Common myeloid progenitor, CD34-positive (primary cell): ENCODE data around the gene INPP5D.

Source experiments
- CTCF ChIA-PET: fragments of 350-600 bp; sonication (Branson Sonifier 250); formaldehyde crosslinking; loops from one replicate; lab custom pipeline; 2021; ENCODE audit warnings: antibody characterized with exemption; lab: Charles Lee
- POLR2A ChIA-PET: fragments of 350-600 bp; sonication (Branson Sonifier 250); formaldehyde crosslinking; loops from one replicate; lab custom pipeline; 2021; ENCODE audit warnings: antibody characterized with exemption; lab: Charles Lee
- DNase-seq, 3 donors: peaks; one replicate each; pipeline versions ENCODE4 v3.0.0 to v3.0.0-alpha.2; 2013
- H3K27ac ChIP-seq, 2 experiments: 1 replicate in 1 of 2; 2 replicates in 1 of 2; pipeline ENCODE4 v1.7.0; 2013; ENCODE audit warnings: inconsistent platforms in 2 of 2, low read length in 2 of 2, mild to moderate bottlenecking in 2 of 2, low read depth in 1 of 2, moderate library complexity in 1 of 2; ENCODE audit not compliant: severe bottlenecking in 2 of 2, insufficient read depth in 1 of 2, poor library complexity in 1 of 2
- H3K27me3 ChIP-seq, 5 experiments: replicated peaks in 2 of 5; 1 replicate in 3 of 5; 2 replicates in 2 of 5; pipeline versions ENCODE4 v1.6.1 to v1.7.0; 2013; ENCODE audit warnings: low read length in 4 of 5, mild to moderate bottlenecking in 2 of 5, moderate library complexity in 2 of 5, inconsistent platforms in 1 of 5; ENCODE audit not compliant: insufficient read depth in 5 of 5, control insufficient read depth in 4 of 5
- H3K36me3 ChIP-seq, 4 experiments: 1 replicate in 2 of 4; 2 replicates in 2 of 4; pipeline versions ENCODE4 v1.6.1 to v1.7.0; 2013; ENCODE audit warnings: low read length in 3 of 4, control low read depth in 1 of 4, mild to moderate bottlenecking in 1 of 4; ENCODE audit not compliant: control insufficient read depth in 4 of 4, insufficient read depth in 4 of 4
- H3K4me1 ChIP-seq, 4 experiments: 1 replicate in 3 of 4; 2 replicates in 1 of 4; pipeline versions ENCODE4 v1.6.1 to v1.7.1; 2013; ENCODE audit warnings: low read length in 3 of 4, mild to moderate bottlenecking in 3 of 4, control low read depth in 1 of 4, inconsistent platforms in 1 of 4, moderate library complexity in 1 of 4; ENCODE audit not compliant: control insufficient read depth in 4 of 4, insufficient read depth in 4 of 4; ENCODE audit errors: control extremely low read depth in 1 of 4
- H3K4me3 ChIP-seq, 7 experiments: 1 replicate in 4 of 7; 2 replicates in 3 of 7; pipeline versions ENCODE4 v1.5.1 to v1.7.0; 2013; ENCODE audit warnings: mild to moderate bottlenecking in 7 of 7, low read length in 6 of 7, moderate library complexity in 6 of 7, inconsistent platforms in 2 of 7, low read depth in 2 of 7, control low read depth in 1 of 7; ENCODE audit not compliant: insufficient read depth in 4 of 7, control insufficient read depth in 1 of 7; ENCODE audit errors: extremely low read depth in 1 of 7
- H3K9me3 ChIP-seq, 5 experiments: 1 replicate in 4 of 5; 2 replicates in 1 of 5; pipeline versions ENCODE4 v1.6.1 to v1.7.1; 2013; ENCODE audit warnings: low read length in 4 of 5, mild to moderate bottlenecking in 2 of 5, inconsistent platforms in 1 of 5, low read depth in 1 of 5, moderate library complexity in 1 of 5; ENCODE audit not compliant: control insufficient read depth in 4 of 5, insufficient read depth in 2 of 5; ENCODE audit errors: control extremely low read depth in 1 of 5
- WGBS: methylation state at CpG from one replicate; pipeline ENCODE4 v1.1.5; 2013; ENCODE audit not compliant: insufficient coverage; 5-methylcytosine and 5-hydroxymethylcytosine counted together

Gene INPP5D

GRCh38 chr2:233032551-233033320 lies 27.4 kb upstream of the INPP5D start, which contains the start of gene NEU2:
TSS of gene NEU2 (plus strand) at chr2:233032672. CDS start at chr2:233032672, 0 bp downstream.
- no peak for DNase-seq
- no peak within 1 kb of the TSS for H3K4me3 ChIP-seq
- no peaks in the 10 kb centered on the region for H3K36me3 ChIP-seq
- no peak within 1 kb of the TSS for H3K27ac ChIP-seq
- ChIA-PET POLR2A (no interaction called here), CTCF (interaction anchor here (1.1 to 1.7 kb wide), 3 partner anchors 9 to 179 kb away, joined by 3 to 6 read pairs (median 3); no protein-coding TSS in a partner anchor)
- WGBS: 98% methylated on average over 11 of the region's 13 CpGs
- no peaks in the 10 kb centered on the region for H3K9me3 ChIP-seq
- no peaks in the 10 kb centered on the region for H3K4me1 ChIP-seq
- no peaks in the 10 kb centered on the region for H3K27me3 ChIP-seq

GRCh38 chr2:233033672-233034071 lies 26.5 kb upstream of the INPP5D start:
- Histone ChIP-seq H3K9me3 (no peaks in the 10 kb centered on the region), H3K27ac (no peak overlapping the region), H3K4me3 (no peak overlapping the region), H3K36me3 (no peaks in the 10 kb centered on the region), H3K27me3 (no peaks in the 10 kb centered on the region), H3K4me1 (no peaks in the 10 kb centered on the region)
- no peak for DNase-seq
- ChIA-PET CTCF (interaction anchor here (1.1 to 1.7 kb wide), 3 partner anchors 8 to 180 kb away, joined by 3 to 6 read pairs (median 3); no protein-coding TSS in a partner anchor), POLR2A (no interaction called here)
- WGBS: 84% methylated on average over 3 of the region's 9 CpGs

GRCh38 chr2:233034091-233034882 lies 25.9 kb upstream of the INPP5D start:
- POLR2A ChIA-PET: no interaction called here
- no peaks in the 10 kb centered on the region for H3K9me3 ChIP-seq
- DNase-seq: no peak
- H3K36me3 ChIP-seq: no peaks in the 10 kb centered on the region
- WGBS: 97% methylated on average over 34 of the region's 37 CpGs
- H3K4me1 ChIP-seq: no peaks in the 10 kb centered on the region
- no peak overlapping the region for H3K27ac ChIP-seq
- H3K27me3 ChIP-seq: no peaks in the 10 kb centered on the region
- CTCF ChIA-PET: interaction anchor here (1.1 to 1.7 kb wide), 2 partner anchors 13 to 181 kb away, joined by 3 to 6 read pairs; no protein-coding TSS in a partner anchor
- H3K4me3 ChIP-seq: no peak overlapping the region

- no peaks in the 10 kb centered on the region for H3K4me1 ChIP-seq
- H3K27me3 ChIP-seq: no peaks in the 10 kb centered on the region
- no peaks in the 10 kb centered on the region for H3K36me3 ChIP-seq
- no peak for DNase-seq
- no peak overlapping the region for H3K4me3 ChIP-seq
- ChIA-PET POLR2A (no interaction called here), CTCF (interaction anchor here (1.1 kb wide), 1 partner anchor 15 kb away, joined by 3 read pairs; no protein-coding TSS in a partner anchor)
- H3K27ac ChIP-seq: no peak overlapping the region
- 98% methylated on average over 17 of the region's 23 CpGs for WGBS
- no peaks in the 10 kb centered on the region for H3K9me3 ChIP-seq
These were observed 24.5 kb upstream of the INPP5D start for GRCh38 chr2:233035426-233036161.

GRCh38 chr2:233036162-233036838 lies 23.8 kb upstream of the INPP5D start:
- Histone ChIP-seq H3K27me3 (no peaks in the 10 kb centered on the region), H3K36me3 (no peaks in the 10 kb centered on the region), H3K27ac (no peak overlapping the region), H3K4me3 (no peak overlapping the region), H3K4me1 (no peaks in the 10 kb centered on the region), H3K9me3 (no peaks in the 10 kb centered on the region)
- CTCF ChIA-PET: interaction anchor here (1.0 kb wide), 1 partner anchor 82 kb away, joined by 3 read pairs; no protein-coding TSS in a partner anchor
- no peak for DNase-seq
- 94% methylated on average over 11 of the region's 12 CpGs for WGBS
- POLR2A ChIA-PET: no interaction called here

GRCh38 chr2:233037078-233037477 lies 23.1 kb upstream of the INPP5D start:
- no peaks in the 10 kb centered on the region for H3K27me3 ChIP-seq
- DNase-seq: no peak
- no peak overlapping the region for H3K27ac ChIP-seq
- H3K4me1 ChIP-seq: no peaks in the 10 kb centered on the region
- POLR2A ChIA-PET: no interaction called here
- no CpG with 5 or more reads among the region's 2 CpGs for WGBS
- no peaks in the 10 kb centered on the region for H3K36me3 ChIP-seq
- no peaks in the 10 kb centered on the region for H3K9me3 ChIP-seq
- no peak overlapping the region for H3K4me3 ChIP-seq
- CTCF ChIA-PET: interaction anchor here (0.9 to 1.0 kb wide), 2 partner anchors 16 to 81 kb away, joined by 3 read pairs; no protein-coding TSS in a partner anchor
